CD4-positive, alpha-beta T cell treated with Interleukin-15 for 1 hour (primary cell): ENCODE data around the gene RIIAD1.
A peak's percentile ranks its signal among the peaks of the same experiment; 100 is the strongest.
"Not testable (repeated sequence)": the region's sequence is repeated elsewhere in the genome, so short reads cannot be mapped to it uniquely, and the experiment has no call there.

ENCODE experiments used
- DNase-seq: peaks from one replicate; pipeline ENCODE4 v3.0.0-alpha.2; 2020

The RIIAD1 gene

DNA sequence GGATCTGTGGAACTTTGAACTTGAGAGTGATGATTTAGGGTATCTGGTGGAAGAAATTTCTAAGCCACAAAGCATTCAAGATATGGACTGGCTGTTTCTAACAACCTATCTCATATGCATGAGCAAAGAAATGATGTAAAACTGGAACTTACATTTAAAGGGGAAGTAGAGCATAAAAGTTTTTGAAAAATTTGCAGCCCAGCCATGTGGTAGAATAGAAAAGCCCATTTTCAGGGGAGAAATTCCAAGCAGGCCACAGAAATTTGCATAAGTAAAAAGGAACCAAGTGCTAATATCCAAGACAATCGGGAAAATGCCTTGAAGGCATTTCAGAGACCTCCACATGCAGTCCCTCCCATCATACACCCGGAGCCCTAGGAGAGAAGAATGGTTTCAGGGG, 15.7 kb downstream of the RIIAD1 start:
- DNase-seq = no peak

GRCh38 chr1:151737479-151737878, 16.2 kb downstream of the RIIAD1 start:
- DNase-seq = no peak

DNA sequence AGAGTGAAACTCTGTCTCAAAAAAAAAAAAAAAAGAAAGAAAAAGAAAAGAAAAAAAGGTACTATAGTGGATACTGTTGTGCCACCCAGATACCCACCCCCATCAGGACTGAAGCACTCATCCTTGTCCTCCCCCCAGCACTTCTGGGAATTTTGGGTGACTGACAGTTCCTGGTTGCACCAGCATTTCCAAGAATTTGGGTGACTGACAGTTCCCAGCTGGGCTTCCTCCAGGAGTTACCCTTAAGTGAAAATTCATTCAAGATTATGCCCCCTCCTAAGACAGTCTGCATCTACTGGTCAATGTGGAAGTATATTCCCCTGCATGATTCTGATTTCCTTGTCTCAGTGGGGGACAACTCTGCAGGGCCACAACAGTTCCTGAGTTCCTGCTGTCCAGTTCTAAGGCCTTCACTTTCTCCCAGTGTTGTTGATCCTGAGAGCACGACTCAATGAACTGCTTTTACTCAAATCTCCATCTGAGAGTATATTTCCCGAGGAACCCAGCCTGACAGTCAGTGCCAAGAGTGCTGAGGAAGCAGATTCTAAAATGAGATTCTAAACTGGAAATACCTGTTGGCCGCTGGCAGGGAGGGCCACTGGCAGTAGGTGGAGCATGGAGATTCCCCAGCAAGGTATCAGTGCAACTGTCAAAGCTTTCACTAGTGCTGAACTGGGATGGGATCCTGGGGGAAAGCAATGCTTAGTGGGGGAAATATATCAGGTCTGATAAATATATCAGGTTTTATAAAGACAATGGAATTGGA, 18.5 kb downstream of the RIIAD1 start:
- no peak for DNase-seq

DNA sequence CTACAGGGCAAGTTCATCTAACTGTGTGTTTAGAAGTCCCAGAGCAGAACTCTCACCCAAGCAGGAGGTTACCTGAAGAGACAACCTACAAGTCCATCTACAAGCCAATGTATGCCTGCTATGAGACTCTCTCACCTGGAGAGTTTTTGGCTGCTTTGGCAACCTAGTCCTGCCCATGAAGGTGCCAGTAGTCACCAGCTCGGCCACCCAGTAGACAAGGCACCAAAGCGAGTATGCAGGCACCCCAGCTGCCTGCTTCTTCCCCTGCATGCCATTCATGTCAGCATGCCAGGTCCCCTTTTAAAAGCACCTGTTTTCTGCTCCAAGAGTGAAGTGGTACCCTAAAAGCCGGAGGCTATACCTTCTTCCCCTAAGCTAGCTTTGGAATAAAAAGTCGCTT, 20.2 kb downstream of the RIIAD1 start:
- DNase-seq = no peak

DNA sequence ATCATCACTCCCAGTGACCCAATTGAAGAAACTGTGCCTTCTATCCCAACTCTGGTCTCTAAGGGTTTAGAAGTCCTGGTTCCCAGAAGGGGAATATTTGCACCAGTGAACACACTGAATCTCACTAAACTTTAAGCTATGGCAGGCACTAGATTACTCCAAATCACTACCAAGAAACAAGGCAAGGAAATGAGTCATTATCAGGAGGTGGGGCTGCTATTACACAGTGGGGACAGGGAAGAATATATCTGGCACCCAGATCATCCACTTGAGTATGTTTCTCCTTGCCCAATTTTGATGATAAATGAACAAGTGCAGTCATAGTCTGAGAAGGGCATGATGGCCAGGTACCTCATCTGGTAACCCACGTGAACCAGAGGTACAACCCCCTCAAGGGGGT, 35.0 kb downstream of the RIIAD1 start:
- DNase-seq = no peak

GRCh38 chr1:151759241-151759640, 37.9 kb downstream of the RIIAD1 start:
- DNase-seq = no peak

- DNase-seq = no peak
Measured at GRCh38 chr1:151760597-151761385, 39.5 kb downstream of the RIIAD1 start.

DNA sequence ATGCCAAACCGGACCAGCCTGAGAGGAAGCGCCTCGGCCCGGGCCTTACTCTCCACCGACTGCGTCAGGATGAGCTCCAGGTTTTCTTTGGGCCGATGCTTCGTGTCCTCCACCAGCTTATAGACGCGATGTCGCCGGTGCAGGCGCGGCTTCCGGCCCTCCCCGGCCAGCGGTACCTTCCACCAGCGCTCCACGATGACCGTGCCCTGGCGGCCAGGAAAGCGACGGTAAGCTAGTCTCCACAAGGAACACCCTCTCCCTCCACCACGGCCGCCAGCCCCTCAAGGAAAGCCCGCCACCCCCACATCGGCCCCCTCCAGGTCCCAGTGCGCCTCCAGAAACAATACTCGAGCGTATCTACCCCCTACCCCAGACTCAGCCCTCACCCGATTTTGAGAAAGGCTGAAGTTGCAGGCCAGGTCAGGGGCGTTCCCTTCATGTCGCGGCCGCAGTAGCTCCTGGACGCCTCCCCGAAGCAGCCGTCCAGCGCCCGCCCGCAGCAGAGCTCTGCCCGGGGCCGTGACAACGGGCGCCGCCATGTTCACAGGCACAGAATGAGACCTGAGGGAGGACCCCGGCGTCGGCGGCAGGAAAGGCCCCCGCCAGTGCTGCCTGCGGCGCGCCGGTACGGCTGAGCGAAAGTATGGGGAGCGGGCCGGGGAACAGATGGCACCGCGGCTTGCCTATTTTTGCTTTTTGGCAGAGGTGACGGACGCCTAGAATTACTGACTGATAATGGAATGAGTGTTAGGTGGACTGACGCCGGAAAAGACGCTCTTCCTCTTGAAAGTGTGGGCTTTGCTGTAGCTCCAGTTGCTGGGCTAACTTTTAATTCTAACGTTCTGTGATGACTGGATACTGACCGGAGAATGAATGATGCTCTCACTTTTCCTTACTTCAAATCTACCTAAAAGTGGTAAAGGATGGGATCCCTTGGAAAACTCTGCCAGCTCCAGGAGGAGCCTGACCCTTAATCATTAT, 41.9 kb downstream of the RIIAD1 start, which contains the start of gene MRPL9:
MRPL9 (minus strand) TSS at position 556 of the 981 bp plus-strand sequence; CDS start at position 539, 17 bp downstream.
- peak; percentile 82 for DNase-seq

DNA sequence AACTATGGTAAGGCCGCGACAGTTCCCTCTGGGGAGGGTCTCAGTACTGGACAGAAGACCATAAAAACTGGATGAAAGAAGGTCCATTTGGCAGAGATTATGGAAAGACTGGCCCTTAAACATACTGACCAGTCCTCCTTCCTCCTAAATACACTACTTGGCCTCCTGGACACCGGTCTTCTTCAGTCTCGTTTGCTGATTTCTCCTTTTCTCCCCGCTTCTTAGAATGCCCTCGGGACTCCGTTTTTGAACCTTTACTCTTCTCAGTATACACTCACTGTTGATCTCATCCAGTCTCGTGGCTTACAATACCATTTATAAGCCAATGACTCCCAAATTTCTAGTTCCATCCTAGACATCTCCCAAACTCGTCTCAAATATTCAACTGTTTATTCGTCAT, 42.7 kb downstream of the RIIAD1 start:
- no peak for DNase-seq

- not testable (repeated sequence) for DNase-seq
Measured at GRCh38 chr1:151768351-151769066, 47.2 kb downstream of the RIIAD1 start.

GRCh38 chr1:151769270-151769669, 47.9 kb downstream of the RIIAD1 start:
- not testable (repeated sequence) for DNase-seq

- DNase-seq = no peak
Measured at GRCh38 chr1:151773702-151774101, 52.4 kb downstream of the RIIAD1 start.

- DNase-seq = no peak
Measured at GRCh38 chr1:151774256-151774922, 53.1 kb downstream of the RIIAD1 start.

- DNase-seq = no peak
Measured at GRCh38 chr1:151775894-151776664, 54.8 kb downstream of the RIIAD1 start.

DNA sequence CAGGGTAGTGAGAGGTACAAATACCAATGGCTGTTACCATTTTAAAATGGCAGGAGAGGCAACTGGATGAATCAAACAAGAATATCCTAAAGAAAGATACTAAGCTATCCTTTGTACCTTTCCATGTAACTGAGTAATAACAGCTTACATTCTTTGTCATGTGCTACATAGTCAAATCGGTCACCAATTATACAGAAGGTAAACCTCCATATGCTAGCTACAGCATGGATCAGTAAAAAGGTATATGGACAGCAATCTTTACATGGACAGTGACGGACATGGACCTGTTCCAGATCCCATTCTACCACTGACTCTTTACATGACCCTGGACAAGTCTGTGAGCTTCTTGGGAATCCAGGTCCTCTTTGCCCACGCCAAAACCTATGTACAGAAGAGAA, 55.3 kb downstream of the RIIAD1 start:
- DNase-seq = no peak

DNA sequence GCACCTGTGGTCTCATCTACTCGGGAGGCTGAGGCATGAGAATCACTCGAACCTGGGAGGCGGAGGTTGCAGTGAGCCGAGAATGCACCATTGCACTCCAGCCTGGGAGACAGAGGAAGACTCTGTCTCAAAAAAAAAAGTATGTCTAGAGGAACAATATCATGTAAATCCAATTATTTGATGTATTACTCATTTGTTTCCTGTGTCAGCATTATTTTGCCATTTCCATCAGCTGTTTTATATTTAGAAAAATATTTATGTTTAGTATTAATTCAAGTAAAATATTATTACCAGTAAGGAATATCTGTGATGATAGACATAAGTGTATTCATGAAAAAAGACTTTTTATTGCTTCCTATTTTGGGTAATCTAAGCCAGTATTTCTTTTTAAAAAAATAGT, 56.0 kb downstream of the RIIAD1 start:
- DNase-seq = no peak
